Epithelial cell of proximal tubule (primary cell): ENCODE measurements around the gene TPMT. TPM values are rescaled to one million over a fixed set of nuclear protein-coding genes. Genes with fewer than 3 reads are reported as not detected.

Experiments used
- DNase-seq: peaks from one replicate; pipeline ENCODE4 v3.0.0-alpha.2; 2011; ENCODE audit warnings: low read depth
- H3K4me3 ChIP-seq: 2 replicates; pipeline ENCODE4 v1.5.1; 2011; ENCODE audit warnings: low read depth, mild to moderate bottlenecking, low read length
- CTCF ChIP-seq: conservative IDR thresholded peaks from 2 replicates; pipeline ENCODE4 v1.5.1; 2012; ENCODE audit warnings: low read depth, mild to moderate bottlenecking, low read length
- total RNA-seq: library from RNA; depleted of rRNA; stranded (reverse); fragments of >200 nt; gene quantifications from 2 replicates; pipeline ENCODE4 v1.2.3, GENCODE V29; 2015

The TPMT gene
- total RNA-seq, 1 donor from 2014 or later, result 13.2 TPM

DNA sequence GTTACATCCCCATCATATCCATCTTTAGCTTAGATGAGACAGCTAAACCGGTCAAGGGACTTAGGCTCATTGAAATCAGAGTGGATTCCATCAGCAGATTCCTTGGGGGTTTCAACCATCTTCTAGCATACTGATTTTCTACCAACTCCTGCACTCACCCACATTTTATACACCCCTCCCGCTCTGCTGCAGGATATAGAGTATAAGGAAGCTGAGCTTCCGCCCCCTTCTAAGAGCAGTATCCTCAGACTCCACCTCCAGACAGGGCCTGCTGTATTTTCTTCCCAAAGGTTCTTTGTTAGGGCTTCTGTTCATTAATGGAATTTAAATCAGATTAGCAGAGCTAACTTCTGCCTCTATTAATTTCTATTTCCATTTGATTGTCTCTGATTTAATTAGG, 22.5 kb downstream of the TPMT start:
- no peak overlapping the region for H3K4me3 ChIP-seq
- DNase-seq, result no peak
- no peak for TF ChIP-seq CTCF

- no peak for DNase-seq
- H3K4me3 ChIP-seq, result no peak overlapping the region
- TF ChIP-seq CTCF, result no peak
These were observed 28.8 kb downstream of the TPMT start for GRCh38 chr6:18126121-18126520.

GRCh38 chr6:18122128-18123093, 32.5 kb downstream of the TPMT start, which contains the start of gene NHLRC1:
TSS of gene NHLRC1 (minus strand) at chr6:18122677. CDS start at chr6:18122606, 71 bp downstream.
- H3K4me3 ChIP-seq, result peak within 1 kb of the TSS; percentile 59
- DNase-seq, result peak; percentile 33
- peak; percentile 89 for TF ChIP-seq CTCF

- H3K4me3 ChIP-seq, result peak overlapping the region; percentile 59
- DNase-seq, result no peak
- no peak for TF ChIP-seq CTCF
These were observed 33.2 kb downstream of the TPMT start for GRCh38 chr6:18121580-18122127.

DNA sequence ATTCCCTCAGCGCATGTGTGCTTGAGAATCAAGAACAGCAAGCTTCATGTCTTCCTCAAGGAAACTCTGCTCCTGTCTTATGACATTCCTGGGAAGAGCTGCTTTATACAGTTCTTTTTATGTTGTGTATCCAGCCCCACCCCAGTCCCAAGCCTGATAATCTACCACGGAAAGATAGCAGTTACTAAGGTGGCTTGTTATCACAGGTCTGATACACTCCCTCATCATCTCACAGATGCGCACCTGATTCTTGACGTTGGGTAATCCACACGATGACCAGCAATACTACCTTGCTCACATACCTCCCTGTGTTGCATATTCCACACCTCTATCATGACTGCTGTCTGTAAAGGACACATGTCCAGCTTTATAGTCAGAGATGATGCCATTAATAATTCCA, 35.6 kb downstream of the TPMT start:
- no peak for TF ChIP-seq CTCF
- H3K4me3 ChIP-seq, result no peak overlapping the region
- DNase-seq, result no peak

- no peak overlapping the region for H3K4me3 ChIP-seq
- DNase-seq, result no peak
- TF ChIP-seq CTCF, result no peak
These were observed 36.5 kb downstream of the TPMT start for GRCh38 chr6:18118330-18118729.
